Esophagus muscularis mucosa (tissue), 4 donors: ENCODE data around the gene WDFY2.

Source experiments
- CTCF ChIP-seq, 3 experiments: fragments of 200-600 bp in 2 of 3; fragments of 450-650 bp in 1 of 3; sonication (generic) in 2 of 3; IDR thresholded peaks; one replicate each; pipeline ENCODE4 v1.5.1; 2017 to 2019; ENCODE audit warnings: antibody characterized with exemption in 3 of 3, mild to moderate bottlenecking in 2 of 3, moderate library complexity in 1 of 3
- EP300 ChIP-seq: sonication (generic); formaldehyde crosslinking; IDR thresholded peaks from one replicate; pipeline ENCODE4 v1.6.1; 2017; ENCODE audit warnings: antibody characterized with exemption
- POLR2A ChIP-seq: fragments of 450-650 bp; IDR thresholded peaks from one replicate; pipeline ENCODE4 v1.6.1; 2017; ENCODE audit warnings: antibody characterized with exemption, moderate library complexity, mild to moderate bottlenecking, low read depth
- POLR2AphosphoS5 ChIP-seq, 2 donors: sonication (generic); formaldehyde crosslinking; IDR thresholded peaks; one replicate each; pipeline ENCODE4 v1.6.1; 2017; ENCODE audit warnings: antibody characterized with exemption in 2 of 2

GRCh38 chr13:51590971-51591627, 6.8 kb downstream of the WDFY2 start:
- TF ChIP-seq CTCF (IDR thresholded peaks at IDR 0.05) = no peak
- TF ChIP-seq EP300 = no peak
- peak in 1 of 2 donors; percentile 31 for TF ChIP-seq POLR2AphosphoS5 (IDR thresholded peaks at IDR 0.05)
- TF ChIP-seq POLR2A = no peak
